HEK293 (cell line): ENCODE results near the gene IL1RAPL1.

ENCODE experiments used
- CTCF ChIA-PET: fragments of 350-600 bp; formaldehyde crosslinking; extraction: SDS; loops from one replicate; lab custom pipeline; 2021; ENCODE audit warnings: antibody characterized with exemption; lab: Yijun Ruan, JAX
- POLR2A ChIA-PET: fragments of 300-600 bp; formaldehyde crosslinking; extraction: SDS; loops from one replicate; lab custom pipeline; 2020; ENCODE audit warnings: antibody characterized with exemption, inconsistent platforms; lab: Yijun Ruan, JAX
- H3K27ac ChIP-seq: fragments of 200-500 bp; sonication (Bioruptor generic); 2 replicates; pipeline ENCODE4 v1.5.1; 2014; ENCODE audit warnings: low read depth, low read length, control low read depth, inconsistent platforms; ENCODE audit errors: extremely low read depth
- H3K36me3 ChIP-seq, 2 experiments: fragments of 200-500 bp in 1 of 2; sonication (Bioruptor generic) in 1 of 2; 1 replicate in 1 of 2; 2 replicates in 1 of 2; pipeline ENCODE4 v1.5.1; 2014 to 2017; ENCODE audit warnings: inconsistent platforms in 2 of 2, low read length in 2 of 2; ENCODE audit not compliant: control insufficient read depth in 2 of 2, insufficient read depth in 1 of 2
- H3K4me1 ChIP-seq: fragments of 200-500 bp; sonication (Bioruptor generic); 2 replicates; pipeline ENCODE4 v1.5.1; 2014; ENCODE audit warnings: mild to moderate bottlenecking, low read length, inconsistent platforms; ENCODE audit not compliant: control insufficient read depth, insufficient read depth
- H3K4me3 ChIP-seq: 2 replicates; pipeline ENCODE4 v1.5.1; 2011; ENCODE audit warnings: low read depth, mild to moderate bottlenecking, control low read depth, low read length, moderate library complexity
- H3K9me3 ChIP-seq: fragments of 200-500 bp; sonication (Bioruptor generic); 2 replicates; pipeline ENCODE4 v1.5.1; 2014; ENCODE audit warnings: low read depth, low read length, inconsistent platforms; ENCODE audit not compliant: control insufficient read depth, insufficient read depth
- ATF2 ChIP-seq: fragments of 450-650 bp; formaldehyde crosslinking; IDR thresholded peaks from 2 replicates; pipeline ENCODE4 v1.5.1; 2016; ENCODE audit warnings: missing biosample characterization, missing genetic modification characterization, low read depth
- HOXA7 ChIP-seq: sonication (generic); formaldehyde crosslinking; IDR thresholded peaks from 2 replicates; pipeline ENCODE4 v1.8.1; 2022; ENCODE audit warnings: missing genetic modification reagents, borderline replicate concordance
- KLF17 ChIP-seq: fragments of 450-650 bp; formaldehyde crosslinking; IDR thresholded peaks from 2 replicates; pipeline ENCODE4 v1.5.1; 2016; ENCODE audit warnings: missing biosample characterization, missing genetic modification characterization
- SP3 ChIP-seq: fragments of 450-650 bp; formaldehyde crosslinking; IDR thresholded peaks from 2 replicates; pipeline ENCODE4 v1.5.1; 2016; ENCODE audit warnings: missing biosample characterization, missing genetic modification characterization
- ZBTB7A ChIP-seq: fragments of 450-650 bp; formaldehyde crosslinking; IDR thresholded peaks from 2 replicates; pipeline ENCODE4 v1.5.1; 2016; ENCODE audit warnings: low read depth, missing biosample characterization, missing genetic modification characterization
- ZNF146 ChIP-seq: fragments of 450-650 bp; formaldehyde crosslinking; IDR thresholded peaks from 2 replicates; pipeline ENCODE4 v1.5.1; 2016; ENCODE audit warnings: missing biosample characterization, missing genetic modification characterization
- ZNF16 ChIP-seq: fragments of 450-650 bp; formaldehyde crosslinking; IDR thresholded peaks from 2 replicates; pipeline ENCODE4 v1.5.1; 2016; ENCODE audit warnings: low read depth, missing biosample characterization, missing genetic modification characterization
- ZNF26 ChIP-seq: fragments of 450-650 bp; formaldehyde crosslinking; IDR thresholded peaks from 2 replicates; pipeline ENCODE4 v1.5.1; 2016; ENCODE audit warnings: missing biosample characterization, missing genetic modification characterization
- ZNF302 ChIP-seq: fragments of 450-650 bp; formaldehyde crosslinking; IDR thresholded peaks from 2 replicates; pipeline ENCODE4 v1.5.1; 2016; ENCODE audit warnings: missing biosample characterization, missing genetic modification characterization, low read depth
- ZNF514 ChIP-seq: fragments of 450-650 bp; formaldehyde crosslinking; IDR thresholded peaks from 2 replicates; pipeline ENCODE4 v1.5.1; 2016; ENCODE audit warnings: missing biosample characterization, missing genetic modification characterization
- ZNF529 ChIP-seq: fragments of 450-650 bp; formaldehyde crosslinking; IDR thresholded peaks from 2 replicates; pipeline ENCODE4 v1.5.1; 2017; ENCODE audit warnings: missing genetic modification characterization, missing biosample characterization; ENCODE audit not compliant: insufficient replicate concordance
- ZNF549 ChIP-seq: fragments of 450-650 bp; IDR thresholded peaks from 2 replicates; pipeline ENCODE4 v1.5.1; 2018; ENCODE audit warnings: missing biosample characterization, missing genetic modification characterization, mild to moderate bottlenecking, inconsistent platforms, moderate library complexity
- TF ChIP-seq, protein P1 (sequence below): fragments of 450-650 bp; formaldehyde crosslinking; IDR thresholded peaks from 2 replicates; pipeline ENCODE4 v1.5.1; 2016; ENCODE audit warnings: missing biosample characterization, missing genetic modification characterization

IL1RAPL1 gene

DNA sequence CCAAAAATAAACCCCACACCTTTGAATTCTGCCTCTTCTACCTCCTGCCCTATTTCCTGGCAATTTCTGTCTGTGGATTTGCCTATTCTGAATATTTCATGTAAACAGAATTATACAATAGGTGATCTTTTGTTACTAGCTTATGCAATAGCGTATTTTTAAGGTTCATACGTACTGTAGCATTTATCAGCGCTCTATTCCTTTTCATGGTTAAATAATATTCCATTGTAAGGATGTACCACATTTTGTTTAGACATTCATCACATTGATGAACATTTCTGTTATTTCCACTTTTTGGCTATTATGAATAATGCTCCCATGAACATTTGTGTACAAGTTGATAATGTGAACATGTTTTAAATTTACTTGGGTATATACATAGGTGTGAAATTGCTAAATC, 847.7 kb downstream of the IL1RAPL1 start:
- TF ChIP-seq ZNF529 (tag by site-specific recombination) (no peak), ZNF146 (tag by site-specific recombination) (peak; percentile 64)
- H3K4me3 ChIP-seq = no peak overlapping the region
- H3K36me3 ChIP-seq = no peaks in the 10 kb centered on the region
- no peaks in the 10 kb centered on the region for H3K4me1 ChIP-seq
- no peaks in the 10 kb centered on the region; the same call in 1 of the 2 replicates for H3K9me3 ChIP-seq
- ChIA-PET POLR2A (no interaction called here), CTCF (no interaction called here)
- no peak overlapping the region for H3K27ac ChIP-seq

DNA sequence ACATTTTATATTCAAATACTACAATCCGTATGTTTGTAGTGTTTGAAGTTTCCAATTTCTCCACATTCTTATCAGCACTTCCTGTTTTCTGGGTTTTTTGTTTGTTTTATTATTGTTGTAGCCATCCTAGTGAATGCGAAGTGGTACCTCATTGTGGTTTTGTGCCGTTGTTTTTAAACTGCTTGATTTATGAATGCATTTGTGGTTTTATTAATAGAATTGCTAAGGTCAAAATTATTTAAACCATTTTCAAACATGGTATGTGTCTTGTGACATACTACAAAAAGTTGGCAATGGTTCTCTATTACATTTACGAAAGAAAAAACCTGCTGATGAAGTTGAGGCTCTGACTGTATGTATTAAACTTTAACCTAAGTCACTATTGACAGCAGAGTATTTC, 848.1 kb downstream of the IL1RAPL1 start:
- no peak for TF ChIP-seq ZNF26 (tag by site-specific recombination)
- Histone ChIP-seq H3K36me3 (no peaks in the 10 kb centered on the region), H3K4me1 (no peaks in the 10 kb centered on the region), H3K9me3 (no peaks in the 10 kb centered on the region; the same call in 1 of the 2 replicates), H3K27ac (no peak overlapping the region), H3K4me3 (no peak overlapping the region)
- CTCF ChIA-PET = interaction anchor here (0.7 kb wide), 1 partner anchor 189 kb away, joined by 3 read pairs; no protein-coding TSS in a partner anchor
- POLR2A ChIA-PET = no interaction called here

- CTCF ChIA-PET = no interaction called here
- Histone ChIP-seq H3K4me3 (no peak overlapping the region), H3K27ac (no peak overlapping the region), H3K4me1 (no peaks in the 10 kb centered on the region), H3K36me3 (no peaks in the 10 kb centered on the region)
- TF ChIP-seq ATF2 (tag by site-specific recombination) = peak; percentile 53
- TF ChIP-seq KLF17 = no peak
- no peak for TF ChIP-seq ZBTB7A (tag by site-specific recombination)
- TF ChIP-seq, all 188 proteins: peak for 1
- POLR2A ChIA-PET = no interaction called here
- no peaks in the 10 kb centered on the region for H3K9me3 ChIP-seq
These were observed 860.6 kb downstream of the IL1RAPL1 start for GRCh38 chrX:29447867-29448266.

DNA sequence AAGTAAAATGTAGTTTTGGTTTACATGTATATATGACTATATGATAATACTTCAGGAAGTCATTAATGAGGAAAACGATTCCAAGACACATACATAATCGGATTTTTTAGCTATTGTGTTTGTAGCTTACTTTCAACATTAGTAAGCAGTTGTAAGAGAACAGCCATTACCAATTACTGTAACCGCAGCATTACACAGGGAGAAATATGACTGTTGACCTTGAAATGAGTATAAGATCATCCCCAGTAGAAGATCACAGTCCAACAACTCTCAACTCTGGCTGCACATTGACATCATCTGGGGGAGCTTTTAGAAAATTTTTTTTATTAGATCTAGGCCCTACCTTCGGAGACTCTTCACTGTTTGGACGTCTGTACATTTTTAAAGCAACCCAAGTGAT, 866.1 kb downstream of the IL1RAPL1 start:
- H3K9me3 ChIP-seq = no peaks in the 10 kb centered on the region
- H3K36me3 ChIP-seq = no peaks in the 10 kb centered on the region
- H3K27ac ChIP-seq = no peak overlapping the region
- no peak for TF ChIP-seq HOXA7 (CRISPR knock-in tag)
- TF ChIP-seq SP3 (tag by site-specific recombination) = no peak
- no peak for TF ChIP-seq ZNF549 (tag by site-specific recombination)
- no peak for TF ChIP-seq ZNF514 (tag by site-specific recombination)
- TF ChIP-seq, protein P1, sequence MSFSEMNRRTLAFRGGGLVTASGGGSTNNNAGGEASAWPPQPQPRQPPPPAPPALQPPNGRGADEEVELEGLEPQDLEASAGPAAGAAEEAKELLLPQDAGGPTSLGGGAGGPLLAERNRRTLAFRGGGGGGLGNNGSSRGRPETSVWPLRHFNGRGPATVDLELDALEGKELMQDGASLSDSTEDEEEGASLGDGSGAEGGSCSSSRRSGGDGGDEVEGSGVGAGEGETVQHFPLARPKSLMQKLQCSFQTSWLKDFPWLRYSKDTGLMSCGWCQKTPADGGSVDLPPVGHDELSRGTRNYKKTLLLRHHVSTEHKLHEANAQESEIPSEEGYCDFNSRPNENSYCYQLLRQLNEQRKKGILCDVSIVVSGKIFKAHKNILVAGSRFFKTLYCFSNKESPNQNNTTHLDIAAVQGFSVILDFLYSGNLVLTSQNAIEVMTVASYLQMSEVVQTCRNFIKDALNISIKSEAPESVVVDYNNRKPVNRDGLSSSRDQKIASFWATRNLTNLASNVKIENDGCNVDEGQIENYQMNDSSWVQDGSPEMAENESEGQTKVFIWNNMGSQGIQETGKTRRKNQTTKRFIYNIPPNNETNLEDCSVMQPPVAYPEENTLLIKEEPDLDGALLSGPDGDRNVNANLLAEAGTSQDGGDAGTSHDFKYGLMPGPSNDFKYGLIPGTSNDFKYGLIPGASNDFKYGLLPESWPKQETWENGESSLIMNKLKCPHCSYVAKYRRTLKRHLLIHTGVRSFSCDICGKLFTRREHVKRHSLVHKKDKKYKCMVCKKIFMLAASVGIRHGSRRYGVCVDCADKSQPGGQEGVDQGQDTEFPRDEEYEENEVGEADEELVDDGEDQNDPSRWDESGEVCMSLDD (tag by site-specific recombination) = no peak
- no peak for TF ChIP-seq ZNF302 (tag by site-specific recombination)
- no peak for TF ChIP-seq ZNF16 (tag by site-specific recombination)
- H3K4me3 ChIP-seq = no peak overlapping the region
- POLR2A ChIA-PET = no interaction called here
- H3K4me1 ChIP-seq = no peaks in the 10 kb centered on the region
- CTCF ChIA-PET = no interaction called here
